GM18909 (cell line): ENCODE data around the gene OR10A3.

ENCODE experiments used
- ATAC-seq: cut with Tn5 transposase; IDR thresholded peaks from one replicate; pipeline ENCODE4 v1.9.1; 2021; ENCODE audit warnings: mild to moderate bottlenecking; ENCODE audit not compliant: unreplicated experiment, poor library complexity

The OR10A3 gene

DNA sequence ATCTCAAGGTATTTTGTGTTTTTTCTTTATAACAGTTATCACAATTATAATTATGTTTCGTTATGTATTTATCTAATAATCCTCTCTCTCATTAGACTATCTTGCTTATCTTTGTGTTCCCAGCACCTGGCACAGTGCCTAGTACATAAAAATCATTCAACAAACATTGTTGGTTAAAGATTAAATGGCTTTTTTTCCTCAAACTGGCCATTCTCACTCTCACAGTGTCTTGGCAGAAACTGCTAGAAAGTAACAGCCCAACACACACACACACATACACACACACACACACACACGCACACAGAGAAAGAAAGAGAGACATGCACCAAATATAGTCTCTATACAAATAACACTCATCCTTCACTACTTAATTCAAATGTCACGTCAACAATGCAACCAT is 47.3 kb downstream of the OR10A3 start:
- ATAC-seq, result no peak

GRCh38 chr11:7893796-7894195 is 47.7 kb downstream of the OR10A3 start:
- no peak for ATAC-seq

GRCh38 chr11:7892840-7893254 is 48.7 kb downstream of the OR10A3 start:
- peak; percentile 74 for ATAC-seq

- peak; percentile 64 for ATAC-seq
Observed at GRCh38 chr11:7892059-7892699, 49.3 kb downstream of the OR10A3 start.

DNA sequence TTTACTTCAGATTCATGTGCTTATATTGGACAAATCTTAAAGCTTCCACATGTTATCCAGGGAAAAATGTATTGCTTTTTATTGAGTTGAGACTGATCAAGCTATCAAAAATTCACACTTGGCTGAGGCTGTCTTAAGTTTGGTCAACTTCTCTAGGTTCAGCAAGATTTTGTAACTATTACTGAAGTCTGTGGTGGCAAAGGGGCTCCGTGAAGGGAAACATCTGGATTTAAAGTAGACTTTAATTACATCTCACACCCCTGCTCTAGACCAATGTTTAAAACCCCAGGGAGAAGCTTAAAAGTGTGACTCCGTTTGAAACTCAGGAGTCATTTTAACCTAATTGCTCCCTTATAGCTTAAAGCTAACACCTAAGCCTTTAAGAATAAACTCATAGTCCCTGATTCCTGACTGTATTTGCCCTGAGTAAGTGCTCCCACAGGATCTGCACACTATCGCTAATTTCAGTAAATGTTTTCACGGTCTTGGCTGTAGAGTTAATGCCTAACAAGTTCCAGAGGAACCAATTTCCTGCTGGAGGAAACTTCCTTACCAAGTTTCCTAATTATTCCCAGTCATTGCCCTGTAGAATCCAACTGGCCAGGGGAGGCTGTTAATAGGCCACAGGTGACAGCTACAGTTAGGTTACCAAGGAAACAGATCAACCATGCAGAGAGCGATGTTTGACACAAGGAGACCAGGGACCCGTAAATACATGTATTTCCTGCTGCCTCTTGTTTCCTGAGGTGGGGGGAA is 50.9 kb downstream of the OR10A3 start:
- ATAC-seq, result no peak

DNA sequence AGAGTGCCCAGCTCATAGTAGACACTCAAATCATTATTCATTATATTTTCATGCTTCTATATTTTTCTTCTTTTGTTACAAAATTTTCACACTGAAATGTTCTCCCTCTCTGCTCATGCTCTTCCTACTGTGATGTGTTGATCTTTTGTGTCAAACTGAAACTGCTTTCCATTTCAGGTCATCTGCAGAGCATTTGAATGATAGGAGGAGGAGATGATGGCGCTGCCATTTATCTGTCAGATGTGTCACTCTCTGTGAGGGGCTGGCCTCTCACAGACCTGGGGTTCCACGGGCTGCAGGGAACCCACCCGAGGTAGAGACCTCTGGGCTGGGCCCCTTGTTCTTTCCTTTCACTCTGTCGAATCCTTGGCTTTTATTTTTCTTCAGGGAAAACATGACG is 51.5 kb downstream of the OR10A3 start:
- no peak for ATAC-seq
